Right atrium auricular region (tissue), 2 donors: ENCODE results near the gene TEX264. TPM values are rescaled to one million over a fixed set of nuclear protein-coding genes. Genes with fewer than 3 reads are reported as not detected.

ENCODE experiments used
- DNase-seq: peaks from one replicate; pipeline ENCODE4 v3.0.0-alpha.2; 2019; ENCODE audit warnings: low spot score
- H3K27ac ChIP-seq, 2 donors: fragments of 200-600 bp; sonication (generic); 1 replicate in 1 of 2; 2 replicates in 1 of 2; pipeline ENCODE4 v1.5.1; 2016 to 2019
- H3K27me3 ChIP-seq, 2 donors: fragments of 200-600 bp; sonication (generic); one replicate each; pipeline versions ENCODE4 v1.5.1 to v1.6.0; 2017 to 2019
- H3K36me3 ChIP-seq: fragments of 200-600 bp; sonication (generic); one replicate; pipeline ENCODE4 v1.5.1; 2016
- H3K4me1 ChIP-seq, 2 donors: fragments of 200-600 bp; sonication (generic); one replicate each; pipeline versions ENCODE4 v1.5.1 to v1.6.0; 2017 to 2019
- H3K4me3 ChIP-seq, 2 donors: fragments of 200-600 bp; sonication (generic); 1 replicate in 1 of 2; 2 replicates in 1 of 2; pipeline ENCODE4 v1.5.1; 2017 to 2019; ENCODE audit warnings: mild to moderate bottlenecking in 1 of 2, moderate library complexity in 1 of 2
- H3K9me3 ChIP-seq, 2 donors: fragments of 200-600 bp; sonication (generic); one replicate each; pipeline ENCODE4 v1.5.1; 2019
- CTCF ChIP-seq, 2 donors: fragments of 200-600 bp; sonication (generic); IDR thresholded peaks; one replicate each; pipeline ENCODE4 v1.5.1; 2019; ENCODE audit warnings: antibody characterized with exemption in 2 of 2
- total RNA-seq, 2 donors: library from RNA; depleted of rRNA; stranded (reverse); fragments of >200 nt; gene quantifications; one replicate each; pipeline ENCODE4 v1.1.0, GENCODE V29; 2016

The TEX264 gene
- total RNA-seq, 2 donors from 2014 or later = 55.9 to 62.3 TPM

GRCh38 chr3:51719410-51720025 lies 48.5 kb downstream of the TEX264 start:
- no peak overlapping the region for H3K4me3 ChIP-seq
- peak; percentile 4 to 24 for TF ChIP-seq CTCF (IDR thresholded peaks at IDR 0.05)
- DNase-seq = no peak
- no peaks in the 10 kb centered on the region for H3K4me1 ChIP-seq
- H3K27ac ChIP-seq = no peak overlapping the region
- H3K9me3 ChIP-seq = no peaks in the 10 kb centered on the region
- no peaks in the 10 kb centered on the region for H3K36me3 ChIP-seq
- H3K27me3 ChIP-seq = no peaks in the 10 kb centered on the region

DNA sequence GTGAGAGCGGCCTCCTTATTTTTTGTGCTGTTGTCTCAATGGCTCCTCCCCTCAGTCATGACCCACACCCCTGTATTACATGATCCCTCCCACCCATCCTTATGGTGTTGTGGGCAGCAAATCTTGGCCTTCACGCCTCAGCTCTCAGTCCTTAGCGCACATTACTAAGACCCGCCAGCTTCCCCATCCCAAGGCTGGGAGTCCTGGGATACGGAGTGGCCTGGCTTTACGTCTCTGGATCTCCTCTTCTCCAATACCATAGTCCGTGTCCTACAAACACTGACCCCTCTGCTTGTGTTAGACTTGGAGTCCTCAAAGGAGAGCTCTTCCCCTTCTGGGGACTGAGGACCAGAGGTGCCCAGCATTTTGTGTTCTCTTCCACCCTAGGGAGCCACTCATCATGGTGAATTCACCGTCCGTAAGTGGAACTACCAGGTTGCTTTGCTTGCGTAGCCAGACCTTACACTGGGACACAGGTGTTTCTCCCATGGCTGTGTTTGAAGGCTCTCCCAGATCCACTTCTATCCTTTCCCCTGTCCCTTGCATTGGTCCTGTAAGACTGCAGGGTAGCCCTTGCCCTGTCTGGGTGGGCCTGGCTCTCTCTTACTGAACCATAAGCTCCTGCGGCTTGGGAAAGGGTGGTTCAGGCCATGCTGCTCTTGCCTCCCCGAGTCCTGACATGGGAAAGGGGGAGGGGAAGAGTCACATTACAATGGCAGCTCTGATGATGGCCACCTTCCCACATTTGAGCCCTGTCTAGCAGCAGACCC lies 49.4 kb downstream of the TEX264 start:
- TF ChIP-seq CTCF (IDR thresholded peaks at IDR 0.05) = no peak
- no peak overlapping the region for H3K4me3 ChIP-seq
- DNase-seq = no peak
- no peaks in the 10 kb centered on the region for H3K27me3 ChIP-seq
- no peak overlapping the region for H3K27ac ChIP-seq
- no peaks in the 10 kb centered on the region for H3K9me3 ChIP-seq
- no peaks in the 10 kb centered on the region for H3K4me1 ChIP-seq
- H3K36me3 ChIP-seq = no peaks in the 10 kb centered on the region

DNA sequence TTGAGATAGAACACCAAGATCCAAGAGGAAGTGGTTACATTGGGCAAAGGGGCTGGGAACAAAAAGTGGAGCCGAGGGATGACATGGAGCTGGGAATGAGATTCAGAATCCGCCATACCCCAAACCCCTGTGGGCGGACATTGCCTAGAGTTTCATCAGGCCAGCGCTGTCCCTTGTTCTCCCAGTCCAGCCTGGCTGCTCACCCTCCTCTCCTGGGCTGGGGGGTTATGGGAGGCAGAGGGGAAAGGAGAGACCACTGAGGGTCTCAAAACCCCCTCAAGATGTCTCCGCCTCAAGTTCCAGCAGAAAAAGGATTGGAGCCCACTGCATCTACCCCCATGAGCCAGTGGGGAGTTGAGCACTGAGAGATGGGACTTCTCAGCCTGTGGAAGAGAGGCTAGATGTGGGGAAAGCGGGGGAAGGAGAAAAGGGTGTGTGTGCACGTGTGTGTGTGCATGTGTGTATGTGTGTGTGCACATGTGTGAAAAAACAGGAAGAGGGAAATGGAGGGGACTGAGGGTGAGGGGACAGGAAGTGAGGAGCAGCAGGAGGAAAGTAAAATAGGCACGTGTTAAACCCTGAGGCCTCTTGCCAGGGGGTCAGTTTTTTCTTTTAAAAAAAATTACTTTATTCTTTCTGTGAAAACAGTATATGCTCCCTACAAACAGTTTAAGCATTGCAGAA lies 50.2 kb downstream of the TEX264 start:
- TF ChIP-seq CTCF (IDR thresholded peaks at IDR 0.05) = no peak
- no peaks in the 10 kb centered on the region for H3K27me3 ChIP-seq
- no peaks in the 10 kb centered on the region for H3K36me3 ChIP-seq
- H3K4me1 ChIP-seq = no peaks in the 10 kb centered on the region
- DNase-seq = no peak
- H3K4me3 ChIP-seq = no peak overlapping the region
- no peaks in the 10 kb centered on the region for H3K9me3 ChIP-seq
- no peak overlapping the region for H3K27ac ChIP-seq

DNA sequence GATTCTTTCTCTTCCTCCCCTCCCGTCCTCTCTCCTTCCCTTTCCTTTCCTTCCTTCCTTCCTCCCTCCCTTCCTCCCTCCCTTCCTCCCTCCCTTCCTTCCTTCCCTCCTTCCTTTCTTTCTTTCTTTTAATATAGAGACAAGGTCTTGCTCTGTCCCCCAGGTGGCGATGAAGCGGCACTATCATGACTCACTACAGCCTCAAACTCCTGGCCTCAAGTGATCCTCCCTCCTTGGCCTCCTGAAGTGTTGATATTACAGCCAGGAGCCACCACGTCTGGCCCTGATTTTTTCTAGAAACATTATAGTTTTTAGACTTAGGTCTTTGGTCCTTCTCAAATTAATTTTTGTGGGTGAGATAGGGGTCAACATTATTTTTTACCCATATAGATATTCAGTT lies 51.3 kb downstream of the TEX264 start:
- no peak overlapping the region for H3K4me3 ChIP-seq
- no peak for TF ChIP-seq CTCF (IDR thresholded peaks at IDR 0.05)

DNA sequence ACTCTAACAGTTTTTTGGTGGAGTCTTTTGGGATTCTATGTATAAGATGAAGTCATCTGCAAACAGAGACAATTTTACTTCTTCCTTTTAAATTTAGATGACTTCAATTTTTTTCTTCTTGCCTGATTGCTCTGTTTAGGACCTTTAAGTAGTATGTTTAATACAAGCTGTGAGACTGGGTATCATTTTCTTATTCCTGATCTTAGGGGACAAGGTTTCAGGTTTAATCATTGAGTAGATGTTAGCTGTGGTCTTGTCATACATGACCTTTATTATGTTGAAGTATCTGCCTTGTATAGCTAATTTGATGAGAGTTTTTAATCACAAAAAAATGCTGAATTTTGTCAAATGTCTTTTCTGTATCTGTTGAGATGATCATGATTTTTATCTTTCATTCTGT lies 56.4 kb downstream of the TEX264 start:
- Histone ChIP-seq H3K4me1 (no peaks in the 10 kb centered on the region), H3K9me3 (no peaks in the 10 kb centered on the region), H3K4me3 (no peak overlapping the region), H3K27ac (no peak overlapping the region), H3K36me3 (no peaks in the 10 kb centered on the region), H3K27me3 (no peaks in the 10 kb centered on the region)
- no peak for DNase-seq
- no peak for TF ChIP-seq CTCF (IDR thresholded peaks at IDR 0.05)

More for the DNA sequence above, 51.3 kb downstream of the TEX264 start:
- Histone ChIP-seq H3K9me3 (no peaks in the 10 kb centered on the region), H3K27me3 (no peaks in the 10 kb centered on the region), H3K36me3 (no peaks in the 10 kb centered on the region), H3K4me1 (no peaks in the 10 kb centered on the region), H3K27ac (no peak overlapping the region)
- no peak for DNase-seq
